ENCODE results near the gene SLC19A1. TPM values are rescaled to one million over a fixed set of nuclear protein-coding genes. Genes with fewer than 3 reads are reported as not detected.

The SLC19A1 gene
- total and polyA plus RNA-seq, 4 donors: 8.4 to 28.0 (median 13.0) TPM

DNA sequence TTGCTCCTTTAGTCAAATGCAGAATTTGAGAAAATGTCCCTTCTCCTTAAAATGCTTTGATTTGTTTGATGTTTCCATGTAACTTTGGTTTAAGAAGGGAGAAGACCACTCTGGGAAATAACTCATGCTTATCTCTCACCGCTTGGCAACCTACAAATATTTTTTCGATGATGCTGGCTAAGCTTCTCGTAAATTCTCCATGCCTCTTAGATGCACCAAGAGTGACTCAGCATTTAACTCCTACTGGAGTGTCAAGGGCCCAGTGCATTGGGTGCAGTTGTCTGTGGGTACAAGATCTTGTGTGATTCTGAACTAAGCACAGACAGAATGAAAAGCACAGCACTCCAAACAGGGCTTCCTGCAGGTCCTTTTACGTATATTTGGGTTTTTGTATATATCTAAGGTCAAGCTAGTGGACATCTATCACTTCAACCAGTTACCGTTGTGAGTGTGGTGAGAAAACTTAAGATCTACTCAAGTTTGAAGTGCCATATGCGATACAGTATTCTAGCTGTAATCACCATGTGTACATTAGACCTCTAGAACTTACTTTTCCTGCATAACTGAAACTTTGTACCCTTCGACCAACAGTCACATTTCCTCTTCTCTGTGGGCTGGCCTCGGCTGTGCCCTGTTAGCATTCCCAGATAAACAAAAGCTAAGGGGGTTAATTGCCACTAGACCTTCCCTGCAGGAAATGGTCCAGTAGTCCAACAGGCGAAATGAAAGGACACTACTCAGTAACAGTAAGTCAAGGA lies 81.5 kb downstream of the SLC19A1 start (continued):
- no peak for TF ChIP-seq REST (IDR thresholded peaks at IDR 0.05)

DNA sequence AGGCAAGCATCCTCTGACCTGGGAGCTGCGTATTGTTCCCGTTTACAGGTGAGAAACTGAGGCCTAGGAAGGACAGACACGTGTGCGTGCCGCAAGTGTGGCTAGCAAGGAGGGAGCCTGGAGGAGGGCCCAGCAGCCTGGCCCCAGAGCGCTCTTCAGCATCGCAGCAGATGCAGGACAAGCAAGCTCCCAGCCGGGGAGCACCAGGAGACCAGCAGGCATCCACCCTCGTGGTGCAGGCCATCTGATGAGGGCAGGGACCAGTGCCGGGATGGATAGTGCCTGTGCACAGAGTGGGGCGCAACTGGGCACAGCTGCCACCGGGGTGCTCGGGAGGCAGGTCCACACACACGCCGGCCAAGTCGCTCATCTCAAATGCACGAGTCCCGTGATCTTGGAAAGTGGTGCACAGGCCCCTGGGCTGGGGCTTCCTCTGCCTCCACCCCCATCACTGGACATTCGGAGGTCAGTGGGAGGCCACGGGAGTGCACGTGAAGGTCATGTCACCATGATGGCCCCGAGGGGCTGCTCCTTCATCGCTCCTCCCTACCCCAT lies 82.2 kb downstream of the SLC19A1 start:
- WGBS: 61% methylated on average over 23 of the region's 23 CpGs
- no peaks in the 10 kb centered on the region for H3K27me3 ChIP-seq (ENCODE audit: control insufficient read depth in 4 of 4, insufficient read depth in 4 of 4, low read length in 3 of 4)
- DNase-seq (ENCODE audit: low spot score): no peak

More for the DNA sequence above, 82.2 kb downstream of the SLC19A1 start:
- Histone ChIP-seq H3K4me1 (ENCODE audit: control insufficient read depth in 4 of 4, insufficient read depth in 4 of 4, low read length in 3 of 4) (peaks cover 25 to 82% (median 72%) of the 10 kb centered on the region in 4 donors), H3K9me3 (ENCODE audit: control insufficient read depth in 4 of 4, low read length in 3 of 4) (no peaks in the 10 kb centered on the region), H3K9ac (ENCODE audit: low read depth in 1 of 2, low read length in 2 of 2) (no peak overlapping the region), H3K36me3 (ENCODE audit: control insufficient read depth in 4 of 4, insufficient read depth in 3 of 4, low read depth in 1 of 4, low read length in 3 of 4) (peaks cover 0 to 5% (median 1%) of the 10 kb centered on the region in 4 donors), H3K27ac (ENCODE audit: low read depth in 1 of 2, low read length in 2 of 2) (peak overlapping the region; percentile 32 to 38), H3K4me3 (ENCODE audit: low read depth in 1 of 3, low read length in 3 of 3) (peak overlapping the region in 1 of 3 donors; percentile 84)
- TF ChIP-seq YY1 (IDR thresholded peaks at IDR 0.05) (no peak), ATF3 (IDR thresholded peaks at IDR 0.05) (no peak), FOXA1 (IDR thresholded peaks at IDR 0.05) (no peak), RAD21 (IDR thresholded peaks at IDR 0.05) (no peak), FOXA2 (IDR thresholded peaks at IDR 0.05) (no peak), CTCF (IDR thresholded peaks at IDR 0.05; ENCODE audit: low read depth, low read length, missing input control) (no peak), RXRA (IDR thresholded peaks at IDR 0.05) (peak in 1 of 2 donors; percentile 2)
- TF ChIP-seq, protein P1, sequence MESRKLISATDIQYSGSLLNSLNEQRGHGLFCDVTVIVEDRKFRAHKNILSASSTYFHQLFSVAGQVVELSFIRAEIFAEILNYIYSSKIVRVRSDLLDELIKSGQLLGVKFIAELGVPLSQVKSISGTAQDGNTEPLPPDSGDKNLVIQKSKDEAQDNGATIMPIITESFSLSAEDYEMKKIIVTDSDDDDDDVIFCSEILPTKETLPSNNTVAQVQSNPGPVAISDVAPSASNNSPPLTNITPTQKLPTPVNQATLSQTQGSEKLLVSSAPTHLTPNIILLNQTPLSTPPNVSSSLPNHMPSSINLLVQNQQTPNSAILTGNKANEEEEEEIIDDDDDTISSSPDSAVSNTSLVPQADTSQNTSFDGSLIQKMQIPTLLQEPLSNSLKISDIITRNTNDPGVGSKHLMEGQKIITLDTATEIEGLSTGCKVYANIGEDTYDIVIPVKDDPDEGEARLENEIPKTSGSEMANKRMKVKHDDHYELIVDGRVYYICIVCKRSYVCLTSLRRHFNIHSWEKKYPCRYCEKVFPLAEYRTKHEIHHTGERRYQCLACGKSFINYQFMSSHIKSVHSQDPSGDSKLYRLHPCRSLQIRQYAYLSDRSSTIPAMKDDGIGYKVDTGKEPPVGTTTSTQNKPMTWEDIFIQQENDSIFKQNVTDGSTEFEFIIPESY (IDR thresholded peaks at IDR 0.05): no peak
